B cell (primary cell): ENCODE data around the gene PNMA3. TPM values are rescaled to one million over a fixed set of nuclear protein-coding genes. Genes with fewer than 3 reads are reported as not detected.
A peak's percentile ranks its signal among the peaks of the same experiment; 100 is the strongest.
"Not testable (repeated sequence)": the region's sequence is repeated elsewhere in the genome, so short reads cannot be mapped to it uniquely, and the experiment has no call there.

Source experiments
- ATAC-seq: fragments of 200-7000 bp; cut with Tn5 transposase; one replicate; pipeline ENCODE4 v1.10.0; 2021; ENCODE audit warnings: low read depth, mild to moderate bottlenecking, moderate number of reproducible peaks, moderate library complexity
- CTCF ChIA-PET: fragments of 350-600 bp; sonication (Branson Sonifier 250); formaldehyde crosslinking; loops from one replicate; lab custom pipeline; 2021; ENCODE audit warnings: antibody characterized with exemption, inconsistent platforms; lab: Charles Lee
- POLR2A ChIA-PET: fragments of 350-600 bp; sonication (Branson Sonifier 250); formaldehyde crosslinking; loops from one replicate; lab custom pipeline; 2021; ENCODE audit warnings: antibody characterized with exemption; lab: Charles Lee
- DNase-seq: peaks from one replicate; pipeline ENCODE4 v3.0.0; 2013
- H2AFZ ChIP-seq: 2 replicates; pipeline ENCODE4 v1.6.1; 2012; ENCODE audit warnings: mild to moderate bottlenecking, low read depth, low read length; ENCODE audit not compliant: insufficient read depth, poor library complexity, severe bottlenecking
- H3K27ac ChIP-seq, 2 donors: 1 replicate in 1 of 2; 2 replicates in 1 of 2; pipeline ENCODE4 v1.5.1; 2012 to 2013; ENCODE audit warnings: low read length in 2 of 2, mild to moderate bottlenecking in 2 of 2, moderate library complexity in 1 of 2
- H3K27me3 ChIP-seq, 4 experiments: fragments of 200-600 bp in 1 of 4; sonication (generic) in 1 of 4; replicated peaks in 1 of 4; 1 replicate in 2 of 4; 2 replicates in 2 of 4; pipeline versions ENCODE4 v1.6.1 to v1.7.0; 2013 to 2016; ENCODE audit warnings: low read length in 3 of 4, mild to moderate bottlenecking in 2 of 4, mixed read lengths in 1 of 4, moderate library complexity in 1 of 4; ENCODE audit not compliant: insufficient read depth in 4 of 4, control insufficient read depth in 3 of 4; ENCODE audit errors: control extremely low read depth in 1 of 4
- H3K36me3 ChIP-seq, 2 experiments: replicated peaks in 1 of 2; 1 replicate in 1 of 2; 2 replicates in 1 of 2; pipeline versions ENCODE4 v1.6.1 to v1.7.1; 2013; ENCODE audit warnings: low read length in 1 of 2; ENCODE audit not compliant: insufficient read depth in 2 of 2, control insufficient read depth in 1 of 2; ENCODE audit errors: control extremely low read depth in 1 of 2, extremely low read depth in 1 of 2
- H3K4me1 ChIP-seq, 2 donors: fragments of 200-600 bp in 1 of 2; sonication (generic) in 1 of 2; 1 replicate in 1 of 2; 2 replicates in 1 of 2; pipeline versions ENCODE4 v1.5.1 to v1.6.1; 2013 to 2017; ENCODE audit warnings: low read length in 2 of 2; ENCODE audit not compliant: control insufficient read depth in 2 of 2, insufficient read depth in 2 of 2
- H3K4me2 ChIP-seq: replicated peaks from 2 replicates; pipeline ENCODE3; 2012; ENCODE audit warnings: mild to moderate bottlenecking, low read depth, low read length; ENCODE audit not compliant: poor library complexity, severe bottlenecking
- H3K4me3 ChIP-seq, 5 experiments: fragments of 200-600 bp in 1 of 5; sonication (generic) in 1 of 5; 1 replicate in 3 of 5; 2 replicates in 2 of 5; pipeline versions ENCODE4 v1.5.1 to v1.7.0; 2011 to 2016; ENCODE audit warnings: low read length in 4 of 5, mild to moderate bottlenecking in 4 of 5, low read depth in 2 of 5, control low read depth in 1 of 5, moderate library complexity in 1 of 5; ENCODE audit not compliant: insufficient read depth in 1 of 5; ENCODE audit errors: control extremely low read depth in 1 of 5, extremely low read depth in 1 of 5
- H3K79me2 ChIP-seq: fragments of 200-600 bp; sonication (generic); one replicate; pipeline ENCODE4 v1.6.0; 2016; ENCODE audit warnings: low read length; ENCODE audit not compliant: control insufficient read depth, insufficient read depth
- H3K9ac ChIP-seq: fragments of 200-600 bp; sonication (generic); 2 replicates; pipeline ENCODE4 v1.6.1; 2017; ENCODE audit warnings: mild to moderate bottlenecking, low read length, moderate library complexity
- H3K9me3 ChIP-seq, 3 donors: one replicate each; pipeline versions ENCODE4 v1.6.1 to v1.7.1; 2013; ENCODE audit warnings: low read length in 2 of 3; ENCODE audit not compliant: control insufficient read depth in 2 of 3, insufficient read depth in 1 of 3; ENCODE audit errors: control extremely low read depth in 1 of 3
- H4K20me1 ChIP-seq: 2 replicates; pipeline ENCODE4 v1.6.0; 2012; ENCODE audit warnings: mild to moderate bottlenecking, low read length; ENCODE audit not compliant: insufficient read depth, control insufficient read depth, poor library complexity, severe bottlenecking
- H3K27ac Mint-ChIP-seq: one replicate; pipeline ENCODE4 v1.8.0; 2021; ENCODE audit warnings: mixed read lengths
- H3K27me3 Mint-ChIP-seq: one replicate; pipeline ENCODE4 v1.8.0; 2021; ENCODE audit warnings: mixed read lengths
- H3K4me1 Mint-ChIP-seq: one replicate; pipeline ENCODE4 v1.8.0; 2021; ENCODE audit warnings: mixed read lengths
- H3K4me3 Mint-ChIP-seq: one replicate; pipeline ENCODE4 v1.8.0; 2021; ENCODE audit warnings: mixed read lengths
- H3K9me3 Mint-ChIP-seq: one replicate; pipeline ENCODE4 v1.8.0; 2022; ENCODE audit warnings: mixed read lengths; ENCODE audit not compliant: insufficient read depth
- EZH2 ChIP-seq: IDR thresholded peaks from 2 replicates; pipeline ENCODE4 v1.6.1; 2012; ENCODE audit warnings: borderline replicate concordance, low read depth, mild to moderate bottlenecking, moderate library complexity, low read length; ENCODE audit not compliant: insufficient read depth, poor library complexity, severe bottlenecking
- WGBS: methylation state at CpG from one replicate; pipeline ENCODE4 v1.1.5; 2013; ENCODE audit warnings: missing lambda C conversion rate; ENCODE audit not compliant: insufficient coverage; 5-methylcytosine and 5-hydroxymethylcytosine counted together
- intact Hi-C: fragments of 100-400 bp; cut with micrococcal nuclease; formaldehyde crosslinking; loops from one replicate; pipeline ENCODE4 v1.10.0; 2022
- polyA minus RNA-seq: library from RNA; depleted of rRNA, polyadenylated mRNA; stranded (reverse); fragments of >200 nt; gene quantifications from 2 replicates; pipeline ENCODE4 v1.2.3, GENCODE V29; 2012
- polyA plus RNA-seq: library from polyadenylated mRNA; depleted of rRNA; stranded (reverse); fragments of >200 nt; gene quantifications from 2 replicates; pipeline ENCODE4 v1.2.3, GENCODE V29; 2012
- total RNA-seq, 2 donors: library from RNA; stranded (reverse); fragments of 120-200 nt in 1 of 2; gene quantifications; 1 replicate in 1 of 2; 2 replicates in 1 of 2; pipeline versions ENCODE4 v1.2.3 to v1.2.4, GENCODE V29; 2013 to 2022
- TF ChIP-seq, protein P1 (sequence below): fragments of 200-600 bp; IDR thresholded peaks from one replicate; pipeline ENCODE4 v1.8.0; 2022; ENCODE audit warnings: antibody characterized with exemption, mild to moderate bottlenecking

PNMA3 gene, protein sequence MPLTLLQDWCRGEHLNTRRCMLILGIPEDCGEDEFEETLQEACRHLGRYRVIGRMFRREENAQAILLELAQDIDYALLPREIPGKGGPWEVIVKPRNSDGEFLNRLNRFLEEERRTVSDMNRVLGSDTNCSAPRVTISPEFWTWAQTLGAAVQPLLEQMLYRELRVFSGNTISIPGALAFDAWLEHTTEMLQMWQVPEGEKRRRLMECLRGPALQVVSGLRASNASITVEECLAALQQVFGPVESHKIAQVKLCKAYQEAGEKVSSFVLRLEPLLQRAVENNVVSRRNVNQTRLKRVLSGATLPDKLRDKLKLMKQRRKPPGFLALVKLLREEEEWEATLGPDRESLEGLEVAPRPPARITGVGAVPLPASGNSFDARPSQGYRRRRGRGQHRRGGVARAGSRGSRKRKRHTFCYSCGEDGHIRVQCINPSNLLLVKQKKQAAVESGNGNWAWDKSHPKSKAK
- 3.3 and 4.2 TPM in 2 replicates for total RNA-seq
- 1.5 TPM for total RNA-seq (2013)
- polyA plus RNA-seq = 2.5 and 3.8 TPM in 2 replicates
- 1.00 and 1.6 TPM in 2 replicates for polyA minus RNA-seq

DNA sequence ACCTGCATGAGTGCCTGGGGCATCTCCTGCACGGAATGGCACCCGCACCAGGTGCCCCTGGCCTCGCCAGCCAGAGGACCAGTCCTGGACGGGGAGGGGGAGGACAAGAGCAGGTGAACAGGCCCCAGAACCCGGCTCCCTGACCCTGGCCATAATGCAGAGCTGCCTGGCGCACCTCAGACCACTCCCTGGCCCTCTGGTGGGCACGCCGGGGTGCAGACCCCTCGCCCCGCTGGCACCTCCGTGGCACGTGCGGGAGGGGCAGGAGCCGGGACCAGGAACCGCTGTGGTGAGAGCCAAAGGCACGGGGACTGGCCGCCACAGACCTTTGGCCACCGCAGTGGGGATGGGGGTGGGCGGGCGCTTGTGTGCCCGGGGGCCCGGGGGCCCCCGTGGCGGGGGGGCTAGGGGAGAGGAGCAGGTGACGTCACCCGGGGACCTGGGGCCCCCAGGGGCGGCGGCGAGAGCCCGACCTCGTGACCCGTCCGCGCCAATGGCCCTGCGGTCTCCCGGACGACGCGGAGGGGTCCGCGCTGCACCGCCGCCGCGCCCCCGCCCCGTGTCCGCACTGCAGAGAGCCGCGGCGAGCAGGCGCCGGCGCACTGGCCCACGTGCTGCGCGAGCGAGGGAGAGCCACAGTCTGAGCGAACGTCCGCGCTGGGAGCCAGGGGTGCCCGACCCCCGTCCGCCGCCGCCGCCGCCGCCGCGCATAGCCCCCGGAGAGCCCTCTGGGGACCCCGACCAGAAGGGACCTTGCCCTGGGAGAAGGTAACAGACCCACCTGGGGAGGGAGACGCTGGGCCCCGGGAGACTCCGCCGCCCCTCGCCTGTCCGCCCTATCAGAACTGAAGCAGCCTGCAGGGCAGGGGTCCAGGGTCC is at the start of gene PNMA3:
PNMA3 (plus strand) TSS at position 600 of the 879 bp plus-strand sequence. CDS start 586 bp downstream, outside the sequence.
- Mint-ChIP-seq H3K9me3 (no peaks in the 10 kb centered on the region), H3K27ac (no peak within 1 kb of the TSS), H3K4me1 (no peaks in the 10 kb centered on the region), H3K27me3 (peaks cover 3% of the 10 kb centered on the region), H3K4me3 (peak within 1 kb of the TSS; percentile 52)
- peaks cover 0 to 5% (median 0%) of the 10 kb centered on the region in 4 experiments for H3K27me3 ChIP-seq
- peaks cover 0 to 4% of the 10 kb centered on the region in 2 donors for H3K4me1 ChIP-seq
- no peak within 1 kb of the TSS for H3K4me3 ChIP-seq
- DNase-seq (peak; percentile 8), ATAC-seq (peak; percentile 31)
- H3K9ac ChIP-seq = no peak within 1 kb of the TSS
- intact Hi-C loops = no loop called here
- 6% methylated on average over 50 of the region's 80 CpGs for WGBS
- POLR2A ChIA-PET = no interaction called here
- CTCF ChIA-PET = no interaction called here
- no peaks in the 10 kb centered on the region for H3K9me3 ChIP-seq
- H3K4me2 ChIP-seq = peak within 1 kb of the TSS; percentile 51
- H3K27ac ChIP-seq = no peak within 1 kb of the TSS
- TF ChIP-seq, protein P1, sequence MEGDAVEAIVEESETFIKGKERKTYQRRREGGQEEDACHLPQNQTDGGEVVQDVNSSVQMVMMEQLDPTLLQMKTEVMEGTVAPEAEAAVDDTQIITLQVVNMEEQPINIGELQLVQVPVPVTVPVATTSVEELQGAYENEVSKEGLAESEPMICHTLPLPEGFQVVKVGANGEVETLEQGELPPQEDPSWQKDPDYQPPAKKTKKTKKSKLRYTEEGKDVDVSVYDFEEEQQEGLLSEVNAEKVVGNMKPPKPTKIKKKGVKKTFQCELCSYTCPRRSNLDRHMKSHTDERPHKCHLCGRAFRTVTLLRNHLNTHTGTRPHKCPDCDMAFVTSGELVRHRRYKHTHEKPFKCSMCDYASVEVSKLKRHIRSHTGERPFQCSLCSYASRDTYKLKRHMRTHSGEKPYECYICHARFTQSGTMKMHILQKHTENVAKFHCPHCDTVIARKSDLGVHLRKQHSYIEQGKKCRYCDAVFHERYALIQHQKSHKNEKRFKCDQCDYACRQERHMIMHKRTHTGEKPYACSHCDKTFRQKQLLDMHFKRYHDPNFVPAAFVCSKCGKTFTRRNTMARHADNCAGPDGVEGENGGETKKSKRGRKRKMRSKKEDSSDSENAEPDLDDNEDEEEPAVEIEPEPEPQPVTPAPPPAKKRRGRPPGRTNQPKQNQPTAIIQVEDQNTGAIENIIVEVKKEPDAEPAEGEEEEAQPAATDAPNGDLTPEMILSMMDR = no peak
- TF ChIP-seq EZH2 = no peak
- no peak within 1 kb of the TSS for H2AFZ ChIP-seq
- H3K79me2 ChIP-seq = no peaks in the 10 kb centered on the region
- no peaks in the 10 kb centered on the region for H4K20me1 ChIP-seq
- no peaks in the 10 kb centered on the region for H3K36me3 ChIP-seq

DNA sequence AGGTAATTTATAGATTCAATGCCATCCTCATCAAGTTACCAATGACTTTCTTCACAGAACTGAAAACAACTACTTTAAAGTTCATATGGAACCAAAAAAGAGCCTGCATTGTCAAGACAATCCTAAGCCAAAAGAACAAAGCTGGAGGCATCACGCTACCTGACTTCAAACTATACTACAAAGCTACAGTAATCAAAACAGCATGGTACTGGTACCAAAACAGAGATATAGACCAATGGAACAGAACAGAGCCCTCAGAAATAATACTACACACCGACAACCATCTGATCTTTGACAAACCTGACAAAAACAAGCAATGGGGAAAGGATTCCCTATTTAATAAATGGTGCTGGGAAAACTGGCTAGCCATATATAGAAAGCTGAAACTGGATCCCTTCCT is 39.1 kb upstream of the PNMA3 start:
- POLR2A ChIA-PET, H4K20me1 ChIP-seq, H3K9me3 ChIP-seq, H3K4me3 ChIP-seq, H2AFZ ChIP-seq, H3K9ac ChIP-seq, ATAC-seq, H3K79me2 ChIP-seq, H3K27ac Mint-ChIP-seq, H3K9me3 Mint-ChIP-seq, CTCF ChIA-PET, H3K4me3 Mint-ChIP-seq, H3K4me1 Mint-ChIP-seq, H3K4me2 ChIP-seq, H3K36me3 ChIP-seq, H3K4me1 ChIP-seq, intact Hi-C loops, H3K27me3 Mint-ChIP-seq, H3K27ac ChIP-seq, DNase-seq: not testable (repeated sequence)
- WGBS = no CpG with 5 or more reads among the region's 2 CpGs
- peaks cover 0 to 10% (median 4%) of the 10 kb centered on the region in 4 experiments for H3K27me3 ChIP-seq
